ENCODE measurements around the gene SNX9.

GRCh38 chr6:157877149-157877548 is 54.1 kb downstream of the SNX9 start:
- no peak for TF ChIP-seq EZH2 (IDR thresholded peaks at IDR 0.05; ENCODE audit: borderline replicate concordance, low read depth, low read length, poor library complexity, severe bottlenecking)
- TF ChIP-seq CTCF (conservative IDR thresholded peaks at IDR 0.05; ENCODE audit: low read depth, low read length) = no peak
